Measurements from ENCODE around the gene KCNQ1. TPM values are rescaled to one million over a fixed set of nuclear protein-coding genes. Genes with fewer than 3 reads are reported as not detected.

Gene KCNQ1
- total RNA-seq, 2 experiments from 2014 or later: 4.3 to 9.2 TPM

DNA sequence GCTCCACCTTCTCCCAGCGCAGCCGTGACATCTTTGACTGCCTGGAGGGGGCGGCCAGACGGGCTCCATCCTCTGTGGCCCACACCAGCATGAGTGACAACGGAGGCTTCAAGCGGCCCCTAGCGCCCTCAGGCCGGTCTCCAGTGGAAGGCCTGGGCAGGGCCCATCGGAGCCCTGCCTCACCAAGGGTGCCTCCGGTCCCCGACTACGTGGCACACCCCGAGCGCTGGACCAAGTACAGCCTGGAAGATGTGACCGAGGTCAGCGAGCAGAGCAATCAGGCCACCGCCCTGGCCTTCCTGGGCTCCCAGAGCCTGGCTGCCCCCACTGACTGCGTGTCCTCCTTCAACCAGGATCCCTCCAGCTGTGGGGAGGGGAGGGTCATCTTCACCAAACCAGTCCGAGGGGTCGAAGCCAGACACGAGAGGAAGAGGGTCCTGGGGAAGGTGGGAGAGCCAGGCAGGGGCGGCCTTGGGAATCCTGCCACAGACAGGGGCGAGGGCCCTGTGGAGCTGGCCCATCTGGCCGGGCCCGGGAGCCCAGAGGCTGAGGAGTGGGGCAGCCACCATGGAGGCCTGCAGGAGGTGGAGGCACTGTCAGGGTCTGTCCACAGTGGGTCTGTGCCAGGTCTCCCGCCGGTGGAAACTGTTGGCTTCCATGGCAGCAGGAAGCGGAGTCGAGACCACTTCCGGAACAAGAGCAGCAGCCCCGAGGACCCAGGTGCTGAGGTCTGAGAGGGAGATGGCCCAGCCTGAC, 41.7 kb upstream of the KCNQ1 start:
- CTCF ChIA-PET: interaction anchor here (1.0 to 8.9 kb wide), 3 partner anchors 17 to 100 kb away, joined by 5 to 109 read pairs (median 63); partner anchors contain the start of genes C11orf21 and TSPAN32
- H3K4me1 Mint-ChIP-seq: peaks cover 16% of the 10 kb centered on the region

DNA sequence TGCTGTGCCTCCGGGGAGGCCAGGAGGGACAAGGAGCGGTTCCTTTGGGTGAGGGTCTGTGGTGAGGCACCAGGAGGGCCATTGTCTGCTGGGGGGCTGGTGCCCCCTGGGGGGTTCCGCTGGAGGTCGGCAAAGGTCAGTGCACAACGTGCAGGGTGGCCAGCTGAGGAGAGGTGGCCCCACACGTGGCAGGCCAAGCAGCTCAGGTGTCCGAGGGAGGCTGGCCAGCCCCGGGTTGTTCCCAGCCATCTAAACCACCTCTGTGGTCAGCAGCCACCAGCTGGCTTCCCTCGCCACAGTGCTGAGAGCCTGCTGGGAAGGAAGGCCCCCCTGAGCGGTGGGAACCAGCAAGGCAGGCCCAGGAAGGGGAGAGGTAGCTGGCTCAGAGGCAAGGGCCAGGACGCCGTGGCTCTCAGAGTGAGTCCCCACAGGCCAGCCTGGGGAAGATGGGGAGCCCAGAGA, 40.0 kb upstream of the KCNQ1 start:
- Mint-ChIP-seq H3K9me3 (ENCODE audit: low read depth) (no peaks in the 10 kb centered on the region), H3K27ac (peak overlapping the region; percentile 59), H3K4me3 (no peak overlapping the region), H3K36me3 (no peaks in the 10 kb centered on the region), H3K27me3 (no peaks in the 10 kb centered on the region), H3K4me1 (peaks cover 14% of the 10 kb centered on the region)
- DNase-seq (no peak), ATAC-seq (no peak)
- CTCF ChIA-PET: interaction anchor here (8.9 kb wide), 1 partner anchor 102 kb away, joined by 109 read pairs; the partner anchor contains the start of genes C11orf21 and TSPAN32

More for the DNA sequence above, 41.7 kb upstream of the KCNQ1 start:
- no peaks in the 10 kb centered on the region for H3K36me3 Mint-ChIP-seq
- H3K4me3 Mint-ChIP-seq: no peak overlapping the region
- ATAC-seq: no peak
- H3K27ac Mint-ChIP-seq: no peak overlapping the region
- H3K9me3 Mint-ChIP-seq (ENCODE audit: low read depth): no peaks in the 10 kb centered on the region
- DNase-seq: no peak
- no peaks in the 10 kb centered on the region for H3K27me3 Mint-ChIP-seq

DNA sequence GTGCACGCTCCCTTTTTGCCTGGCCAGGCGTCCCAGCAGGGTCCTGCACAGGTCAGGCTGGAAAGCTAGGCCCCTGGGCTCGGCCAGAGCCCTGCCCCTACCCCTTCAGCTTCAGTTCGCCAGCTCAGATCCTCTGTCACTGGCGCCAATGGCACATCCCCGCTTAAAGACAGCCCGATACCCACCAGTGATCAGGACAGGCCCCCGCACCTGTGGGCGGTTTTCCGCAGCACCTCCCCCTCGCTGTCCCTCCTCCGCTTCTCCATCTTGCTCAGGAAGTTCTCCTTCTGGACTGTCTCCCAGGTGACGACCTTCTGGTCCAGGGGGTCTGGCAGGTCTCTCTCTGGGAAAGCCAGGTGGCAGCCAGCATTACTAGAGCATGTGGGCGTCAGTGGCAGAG, 38.4 kb upstream of the KCNQ1 start:
- ATAC-seq (no peak), DNase-seq (no peak)
- Mint-ChIP-seq H3K4me3 (no peak overlapping the region), H3K9me3 (ENCODE audit: low read depth) (no peaks in the 10 kb centered on the region), H3K36me3 (no peaks in the 10 kb centered on the region), H3K4me1 (peaks cover 12% of the 10 kb centered on the region), H3K27ac (no peak overlapping the region), H3K27me3 (peaks cover 2% of the 10 kb centered on the region)
- CTCF ChIA-PET: interaction anchor here (3.8 to 8.9 kb wide), 2 partner anchors 14 to 103 kb away, joined by 21 to 109 read pairs; partner anchors contain the start of genes C11orf21 and TSPAN32

DNA sequence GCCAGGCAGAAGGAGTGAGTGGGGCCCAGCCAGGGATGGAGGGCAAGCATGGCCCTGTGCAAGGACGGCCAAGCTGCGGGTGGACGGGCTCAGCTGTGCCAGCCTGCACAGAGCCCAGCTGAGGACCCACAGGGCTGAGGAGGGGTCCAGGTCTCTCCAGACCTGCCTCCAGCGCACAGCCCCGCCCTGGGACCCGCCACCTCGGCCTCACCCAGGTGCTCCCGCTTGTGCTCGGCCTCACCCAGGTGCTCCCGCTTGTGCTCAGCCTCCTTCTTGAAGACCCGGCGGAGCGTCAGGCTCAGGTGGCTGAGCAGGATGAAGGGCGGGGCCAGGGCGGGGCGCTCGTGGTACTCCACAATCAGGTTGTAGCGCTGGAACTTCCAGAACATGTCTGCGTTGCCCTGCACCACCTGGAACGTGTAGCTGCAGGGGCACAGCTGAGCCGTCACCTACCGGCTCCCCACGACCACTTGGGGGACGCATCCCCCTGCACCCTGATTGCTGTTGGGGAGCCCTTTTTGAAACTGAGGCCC, 37.9 kb upstream of the KCNQ1 start:
- no peak overlapping the region for H3K4me3 Mint-ChIP-seq
- CTCF ChIA-PET: interaction anchor here (3.8 kb wide), 1 partner anchor 14 kb away, joined by 21 read pairs; no protein-coding TSS in a partner anchor
- DNase-seq: no peak

DNA sequence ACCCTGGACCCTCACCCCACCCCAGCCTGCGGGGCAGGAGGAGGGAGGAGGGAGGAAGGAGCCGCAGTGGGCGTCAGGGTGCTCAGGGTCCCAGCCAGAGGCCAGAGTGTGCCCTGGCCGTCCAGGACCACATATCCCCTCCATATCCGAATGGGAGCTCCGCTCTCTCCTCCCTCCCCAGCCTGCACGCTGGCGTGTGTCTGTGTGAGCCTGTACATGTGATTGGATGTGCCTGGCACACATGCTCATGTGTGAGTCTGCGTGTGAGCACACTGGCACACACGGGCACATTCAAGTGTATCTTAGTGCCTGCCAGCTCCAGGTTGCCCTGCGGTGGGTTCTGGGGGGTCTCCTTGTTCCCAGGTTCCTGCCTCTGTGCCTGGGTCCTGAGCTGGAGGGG, 36.1 kb upstream of the KCNQ1 start:
- H3K27ac Mint-ChIP-seq: no peak overlapping the region
- no peaks in the 10 kb centered on the region for H3K4me1 Mint-ChIP-seq
- peaks cover 2% of the 10 kb centered on the region for H3K27me3 Mint-ChIP-seq
- H3K4me3 Mint-ChIP-seq: no peak overlapping the region
- no peaks in the 10 kb centered on the region for H3K9me3 Mint-ChIP-seq (ENCODE audit: low read depth)
- ATAC-seq (no peak), DNase-seq (no peak)
- H3K36me3 Mint-ChIP-seq: no peaks in the 10 kb centered on the region
- CTCF ChIA-PET: interaction anchor here (0.7 to 3.8 kb wide), 4 partner anchors 9 to 105 kb away, joined by 3 to 21 read pairs (median 4); partner anchors contain the start of gene TSSC4

More for the DNA sequence above, 37.9 kb upstream of the KCNQ1 start:
- H3K27ac Mint-ChIP-seq: no peak overlapping the region
- ATAC-seq: no peak
- H3K4me1 Mint-ChIP-seq: peaks cover 7% of the 10 kb centered on the region
- H3K9me3 Mint-ChIP-seq (ENCODE audit: low read depth): no peaks in the 10 kb centered on the region
- peaks cover 2% of the 10 kb centered on the region for H3K27me3 Mint-ChIP-seq
- no peaks in the 10 kb centered on the region for H3K36me3 Mint-ChIP-seq

DNA sequence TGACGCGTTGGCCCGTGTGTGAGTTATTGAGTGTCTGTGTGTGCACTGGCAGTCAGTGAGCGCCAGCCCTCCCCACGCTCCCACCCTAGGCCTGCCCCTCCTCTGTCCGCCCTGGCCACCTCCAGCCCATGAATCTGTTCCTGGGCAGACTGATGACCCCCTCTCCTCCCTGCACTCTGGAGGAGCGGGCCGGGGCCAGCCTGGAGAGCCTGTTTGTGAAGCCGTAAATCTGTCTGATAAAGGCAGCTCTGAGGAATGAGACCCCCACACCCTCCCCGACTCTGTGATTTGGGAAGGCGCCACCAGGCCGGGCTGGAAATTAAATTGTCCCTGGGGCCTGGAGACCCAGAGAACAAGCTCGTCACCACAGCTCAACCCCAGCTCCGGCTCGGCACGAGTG, 35.7 kb upstream of the KCNQ1 start:
- Mint-ChIP-seq H3K4me1 (no peaks in the 10 kb centered on the region), H3K4me3 (no peak overlapping the region)
- ATAC-seq: no peak

DNA sequence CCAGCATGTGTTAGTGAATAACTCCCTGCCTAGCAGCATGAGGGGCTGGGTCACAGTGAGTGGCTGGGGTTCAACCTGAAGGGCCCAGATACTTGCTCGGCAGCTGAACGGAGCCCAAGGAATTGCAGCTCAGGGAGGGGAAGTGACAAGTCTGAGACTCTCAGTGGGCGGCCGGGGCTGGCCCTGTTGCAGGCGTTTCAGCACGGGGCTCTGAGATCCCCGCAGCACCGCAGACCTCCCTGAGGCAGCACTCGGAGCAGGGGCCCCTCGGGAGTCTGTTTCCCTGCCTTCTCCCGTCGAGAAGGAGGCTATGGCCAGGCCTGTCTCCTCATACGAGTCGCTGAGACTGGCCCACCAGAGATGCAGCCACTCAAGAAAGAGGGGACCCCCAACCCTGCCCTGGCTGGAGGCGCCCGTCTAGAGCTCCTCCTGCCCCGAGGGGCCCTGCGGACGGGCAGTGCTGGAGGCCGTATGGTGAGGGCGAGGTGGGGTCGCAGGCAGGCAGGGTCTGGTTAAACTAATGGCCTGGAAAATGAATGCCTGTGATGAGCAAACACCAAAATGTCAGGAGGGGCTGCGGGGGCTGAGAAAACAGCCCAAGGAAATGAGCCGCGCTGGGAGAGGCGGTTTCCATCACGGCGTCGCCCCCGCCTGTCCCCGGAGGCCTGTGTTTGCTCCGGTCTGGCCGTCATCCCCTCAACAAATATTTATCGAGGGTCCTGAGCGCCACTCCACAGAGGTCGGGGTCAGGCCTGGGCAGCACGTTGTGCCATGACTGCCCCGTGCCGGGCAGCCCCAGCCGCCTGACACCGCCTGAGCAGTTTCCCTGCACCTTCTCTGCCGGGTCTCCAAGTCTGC, 35.0 kb upstream of the KCNQ1 start:
- Mint-ChIP-seq H3K9me3 (ENCODE audit: low read depth) (no peaks in the 10 kb centered on the region), H3K27me3 (peaks cover 2% of the 10 kb centered on the region), H3K27ac (no peak overlapping the region), H3K4me3 (no peak overlapping the region), H3K36me3 (no peaks in the 10 kb centered on the region), H3K4me1 (no peaks in the 10 kb centered on the region)
- CTCF ChIA-PET: interaction anchor here (0.7 to 3.8 kb wide), 3 partner anchors 10 to 110 kb away, joined by 3 to 21 read pairs (median 5); partner anchors contain the start of gene TSSC4
- DNase-seq: no peak
- ATAC-seq: no peak

More for the DNA sequence above, 35.7 kb upstream of the KCNQ1 start:
- Mint-ChIP-seq H3K36me3 (no peaks in the 10 kb centered on the region), H3K9me3 (ENCODE audit: low read depth) (no peaks in the 10 kb centered on the region), H3K27me3 (peaks cover 2% of the 10 kb centered on the region), H3K27ac (no peak overlapping the region)
- no peak for DNase-seq
- CTCF ChIA-PET: interaction anchor here (0.7 to 3.8 kb wide), 3 partner anchors 9 to 110 kb away, joined by 3 to 21 read pairs (median 5); partner anchors contain the start of gene TSSC4

DNA sequence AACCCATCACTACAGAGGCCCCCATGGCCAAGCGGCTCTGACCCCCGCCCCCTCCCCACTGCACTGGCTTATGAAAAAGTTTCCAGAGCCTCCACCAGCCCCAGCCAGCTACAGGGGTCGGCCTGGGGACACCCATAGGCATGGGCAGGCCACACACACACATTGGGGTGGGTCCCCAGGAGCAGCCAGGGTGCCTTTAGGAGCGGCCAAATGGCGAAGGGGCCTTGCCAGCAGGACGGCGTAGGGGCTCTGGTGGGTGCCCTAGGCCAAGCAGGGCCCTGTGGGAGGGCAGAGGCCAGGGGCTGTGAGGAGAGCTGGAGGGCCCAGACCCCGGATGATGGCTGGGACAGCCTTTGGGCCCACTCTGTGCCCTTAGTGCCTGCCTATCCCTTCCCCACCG, 34.2 kb upstream of the KCNQ1 start:
- no peak for ATAC-seq
- CTCF ChIA-PET: no interaction called here
- DNase-seq: no peak
- no peaks in the 10 kb centered on the region for H3K36me3 Mint-ChIP-seq
- H3K9me3 Mint-ChIP-seq (ENCODE audit: low read depth): no peaks in the 10 kb centered on the region
- H3K4me1 Mint-ChIP-seq: no peaks in the 10 kb centered on the region
- H3K27ac Mint-ChIP-seq: no peak overlapping the region
- H3K4me3 Mint-ChIP-seq: no peak overlapping the region
- H3K27me3 Mint-ChIP-seq: peaks cover 2% of the 10 kb centered on the region

DNA sequence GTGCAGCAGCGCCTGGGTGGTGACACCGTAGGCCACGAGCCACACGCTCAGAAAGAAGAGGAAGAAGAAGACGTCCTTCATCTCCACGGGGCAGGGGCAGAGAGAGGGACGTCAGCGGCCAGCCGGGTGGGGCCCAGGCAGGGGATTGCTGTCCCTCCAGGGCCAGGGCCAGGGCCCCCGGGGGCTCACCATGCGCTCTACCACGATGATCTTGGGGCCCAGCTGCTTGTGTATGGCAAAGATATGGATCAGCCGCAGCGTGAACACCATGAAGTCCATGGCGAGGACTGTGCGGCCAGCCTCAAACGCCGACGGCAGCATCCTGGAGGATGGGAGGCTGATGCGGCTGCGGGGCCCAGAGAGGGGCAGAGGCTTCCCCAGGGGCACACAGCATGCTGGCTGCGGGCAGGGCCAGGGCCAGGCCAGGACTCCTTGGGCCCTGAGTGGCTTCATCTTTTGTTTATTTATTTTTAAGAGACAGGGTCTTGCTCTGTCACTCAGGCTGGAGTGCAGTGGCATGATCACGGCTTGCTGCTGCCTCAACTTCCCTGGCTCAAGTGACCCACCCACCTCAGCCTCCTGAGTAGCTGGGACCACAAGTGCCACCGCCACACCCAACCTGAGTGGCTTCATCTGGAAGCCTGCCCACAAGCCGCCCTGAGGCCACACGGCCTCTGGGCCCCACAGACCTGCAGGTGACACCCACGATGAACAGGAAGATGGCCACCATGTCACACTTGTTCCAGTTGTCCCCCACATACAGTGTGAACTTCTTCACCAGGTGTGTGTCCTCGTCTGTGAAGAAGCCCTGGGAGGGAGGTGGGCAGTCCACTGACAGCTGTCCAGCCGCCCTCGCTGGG, 33.1 kb upstream of the KCNQ1 start:
- Mint-ChIP-seq H3K4me3 (no peak overlapping the region), H3K4me1 (no peaks in the 10 kb centered on the region), H3K9me3 (ENCODE audit: low read depth) (no peaks in the 10 kb centered on the region), H3K27ac (no peak overlapping the region), H3K36me3 (no peaks in the 10 kb centered on the region), H3K27me3 (peaks cover 2% of the 10 kb centered on the region)
- CTCF ChIA-PET: interaction anchor here (1.2 kb wide), 1 partner anchor 107 kb away, joined by 3 read pairs; no protein-coding TSS in a partner anchor
- ATAC-seq (no peak), DNase-seq (no peak)

DNA sequence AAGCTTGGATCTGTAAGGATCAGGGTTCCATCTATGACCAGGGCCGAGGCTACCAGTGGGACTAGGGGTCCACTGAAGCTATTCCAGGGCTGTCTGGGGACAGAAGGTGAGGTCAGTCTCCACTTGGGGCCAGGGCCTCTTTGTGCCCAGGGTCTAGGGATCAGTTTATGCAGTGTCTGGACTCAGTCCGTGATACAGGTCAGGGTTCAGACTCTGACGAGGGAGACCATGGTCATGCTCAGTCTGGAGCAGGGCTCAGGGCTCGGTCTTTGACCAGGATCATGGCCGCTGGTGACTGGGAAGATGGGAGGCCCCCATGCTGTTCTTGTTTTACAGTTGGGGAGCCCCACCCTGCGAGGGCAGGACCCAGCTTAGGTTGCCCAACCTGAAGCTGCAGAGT, 32.5 kb upstream of the KCNQ1 start:
- DNase-seq (no peak), ATAC-seq (no peak)
- no peaks in the 10 kb centered on the region for H3K9me3 Mint-ChIP-seq (ENCODE audit: low read depth)
- CTCF ChIA-PET: interaction anchor here (1.2 to 1.8 kb wide), 3 partner anchors 107 to 120 kb away, joined by 3 to 9 read pairs (median 6); no protein-coding TSS in a partner anchor
- H3K27me3 Mint-ChIP-seq: peaks cover 2% of the 10 kb centered on the region
- H3K4me3 Mint-ChIP-seq: no peak overlapping the region
- H3K36me3 Mint-ChIP-seq: no peaks in the 10 kb centered on the region
- no peaks in the 10 kb centered on the region for H3K4me1 Mint-ChIP-seq
- H3K27ac Mint-ChIP-seq: no peak overlapping the region

DNA sequence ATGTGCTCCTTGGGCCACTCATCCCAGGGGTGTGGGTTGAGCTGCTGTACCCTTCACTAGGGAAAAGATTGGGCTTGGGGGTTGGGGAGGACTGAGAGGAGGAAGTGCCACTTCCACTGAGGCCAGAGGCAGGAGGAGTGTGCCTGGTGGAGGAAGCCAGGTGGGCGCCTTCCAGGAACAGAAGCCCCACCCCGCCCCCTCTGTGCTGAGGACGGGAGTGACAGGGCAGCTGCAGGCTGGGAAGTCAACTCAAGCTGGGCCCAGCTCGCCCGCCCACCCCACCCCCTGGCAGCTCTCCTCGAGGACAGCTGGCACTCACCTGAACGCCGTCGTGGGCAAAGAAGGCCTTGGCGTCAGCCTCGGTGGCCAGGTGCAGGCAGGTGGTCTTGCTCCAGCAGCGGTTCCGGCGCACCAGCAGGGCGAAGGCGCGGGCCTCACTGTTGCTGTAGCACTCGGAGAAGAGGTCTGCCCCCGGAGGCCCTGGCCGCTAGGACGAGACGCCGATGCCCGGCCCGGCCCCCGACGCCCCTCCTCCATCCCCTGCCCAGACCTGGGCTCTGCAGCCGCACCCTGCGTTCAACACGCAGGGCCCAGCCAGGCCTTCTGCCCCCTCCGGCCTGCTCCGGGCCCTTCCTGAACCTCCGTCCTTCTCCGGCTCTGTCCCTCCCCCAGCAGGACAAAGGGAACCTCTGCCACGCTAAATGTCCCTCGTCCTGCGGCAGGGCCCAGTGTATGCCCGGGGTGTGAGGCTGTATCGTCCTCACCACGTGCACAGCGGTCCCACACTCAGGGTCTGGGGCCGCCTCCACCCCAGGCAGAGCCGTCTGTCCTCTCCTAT, 30.8 kb upstream of the KCNQ1 start:
- Mint-ChIP-seq H3K36me3 (no peaks in the 10 kb centered on the region), H3K9me3 (ENCODE audit: low read depth) (no peaks in the 10 kb centered on the region), H3K4me3 (no peak overlapping the region), H3K27me3 (peaks cover 2% of the 10 kb centered on the region), H3K27ac (no peak overlapping the region), H3K4me1 (no peaks in the 10 kb centered on the region)
- no peak for ATAC-seq
- CTCF ChIA-PET: interaction anchor here (0.9 to 12.4 kb wide), 4 partner anchors 13 to 118 kb away, joined by 3 to 432 read pairs (median 8); partner anchors contain the start of genes C11orf21, TSPAN32 and TSSC4
- DNase-seq: no peak
